ENCODE results near the gene TIAM1.

DNA sequence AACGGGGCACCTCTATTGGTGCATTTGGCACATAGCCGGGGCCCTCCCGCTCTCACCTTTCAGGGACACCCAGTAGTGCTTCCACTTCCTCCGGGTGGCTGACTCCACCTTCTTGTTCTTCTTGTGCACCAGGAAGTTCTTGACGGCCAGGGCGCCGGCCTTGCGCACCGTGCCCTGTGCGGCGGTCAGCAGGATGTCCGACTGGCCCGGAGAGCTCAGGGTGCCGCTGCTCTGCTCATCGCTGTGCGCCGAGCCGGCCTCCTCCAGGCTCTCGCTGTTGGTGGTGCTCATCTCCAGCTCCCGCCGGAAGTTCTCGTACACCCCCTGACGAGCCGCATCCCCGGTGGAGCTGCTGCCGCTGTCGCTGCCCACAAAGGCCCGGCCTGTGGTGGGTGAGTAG lies 92.4 kb downstream of the TIAM1 start:
- TF ChIP-seq, protein P1, sequence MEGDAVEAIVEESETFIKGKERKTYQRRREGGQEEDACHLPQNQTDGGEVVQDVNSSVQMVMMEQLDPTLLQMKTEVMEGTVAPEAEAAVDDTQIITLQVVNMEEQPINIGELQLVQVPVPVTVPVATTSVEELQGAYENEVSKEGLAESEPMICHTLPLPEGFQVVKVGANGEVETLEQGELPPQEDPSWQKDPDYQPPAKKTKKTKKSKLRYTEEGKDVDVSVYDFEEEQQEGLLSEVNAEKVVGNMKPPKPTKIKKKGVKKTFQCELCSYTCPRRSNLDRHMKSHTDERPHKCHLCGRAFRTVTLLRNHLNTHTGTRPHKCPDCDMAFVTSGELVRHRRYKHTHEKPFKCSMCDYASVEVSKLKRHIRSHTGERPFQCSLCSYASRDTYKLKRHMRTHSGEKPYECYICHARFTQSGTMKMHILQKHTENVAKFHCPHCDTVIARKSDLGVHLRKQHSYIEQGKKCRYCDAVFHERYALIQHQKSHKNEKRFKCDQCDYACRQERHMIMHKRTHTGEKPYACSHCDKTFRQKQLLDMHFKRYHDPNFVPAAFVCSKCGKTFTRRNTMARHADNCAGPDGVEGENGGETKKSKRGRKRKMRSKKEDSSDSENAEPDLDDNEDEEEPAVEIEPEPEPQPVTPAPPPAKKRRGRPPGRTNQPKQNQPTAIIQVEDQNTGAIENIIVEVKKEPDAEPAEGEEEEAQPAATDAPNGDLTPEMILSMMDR (IDR thresholded peaks at IDR 0.05): no peak
- TF ChIP-seq POLR2A (IDR thresholded peaks at IDR 0.05): no peak

Measured in heart left ventricle (tissue), 13 donors.